ENCODE data around the gene LTN1. TPM values are rescaled to one million over a fixed set of nuclear protein-coding genes. Genes with fewer than 3 reads are reported as not detected.

Gene LTN1
- total RNA-seq, 1 experiment from 2014 or later = 8.7 TPM

GRCh38 chr21:29018540-29018939, 25.9 kb upstream of the LTN1 start:
- Histone ChIP-seq H3K4me3 (replicated peaks in 1 of 2; ENCODE audit: low read depth in 1 of 2, low read length in 2 of 2) (peak overlapping the region; percentile 86 to 91), H3K4me1 (ENCODE audit: control insufficient read depth in 1 of 2, insufficient read depth in 2 of 2, low read length in 2 of 2) (peaks cover 4 to 32% of the 10 kb centered on the region in 2 experiments; a peak in 3 of 4 replicates), H2AFZ (ENCODE audit: low read depth, low read length, poor library complexity, severe bottlenecking) (no peak overlapping the region), H3K9me2 (ENCODE audit: insufficient read depth) (no peaks in the 10 kb centered on the region), H3K79me2 (ENCODE audit: insufficient read depth, low read length) (peaks cover 35% of the 10 kb centered on the region), H3K9me3 (ENCODE audit: control insufficient read depth in 1 of 2, insufficient read depth in 1 of 2, low read depth in 1 of 2, low read length in 2 of 2) (no peaks in the 10 kb centered on the region), H3K4me2 (ENCODE audit: low read length) (peak overlapping the region; percentile 87), H4K20me1 (ENCODE audit: insufficient read depth) (no peaks in the 10 kb centered on the region), H3K36me3 (ENCODE audit: control insufficient read depth in 1 of 2, insufficient read depth in 2 of 2, low read length in 2 of 2) (no peaks in the 10 kb centered on the region), H3K9ac (ENCODE audit: low read length) (peak overlapping the region; percentile 96), H3K27ac (ENCODE audit: low read depth, low read length) (peak overlapping the region; percentile 85), H3K27me3 (ENCODE audit: insufficient read depth, low read length) (no peaks in the 10 kb centered on the region)
- ChIA-PET RAD21 (ENCODE audit: low non-redundant PET in 1 of 2, low total read pairs in 2 of 2, uncharacterized antibody in 2 of 2, unreplicated experiment in 2 of 2) (no interaction called here), CTCF (no interaction called here), POLR2A (interaction anchor here (1.6 to 1.9 kb wide), 3 partner anchors 13 to 26 kb away, joined by 6 to 14 read pairs (median 8); partner anchors contain the start of gene LTN1)
- TSS peak; percentile 66 for BruUV-seq (replicated peaks)
- DNase-seq (ENCODE audit: low read depth, low spot score) (no peak), ATAC-seq (peak; percentile 21)
- intact Hi-C loops (cut with micrococcal nuclease) = no loop called here
- TF ChIP-seq RAD21 (IDR thresholded peaks at IDR 0.05; ENCODE audit: low read depth) (no peak), POLR2A (IDR thresholded peaks at IDR 0.05; ENCODE audit: borderline replicate concordance, extremely low read depth, insufficient read depth, insufficient read length) (peak; percentile 0), MAX (IDR thresholded peaks at IDR 0.05) (no peak)

DNA sequence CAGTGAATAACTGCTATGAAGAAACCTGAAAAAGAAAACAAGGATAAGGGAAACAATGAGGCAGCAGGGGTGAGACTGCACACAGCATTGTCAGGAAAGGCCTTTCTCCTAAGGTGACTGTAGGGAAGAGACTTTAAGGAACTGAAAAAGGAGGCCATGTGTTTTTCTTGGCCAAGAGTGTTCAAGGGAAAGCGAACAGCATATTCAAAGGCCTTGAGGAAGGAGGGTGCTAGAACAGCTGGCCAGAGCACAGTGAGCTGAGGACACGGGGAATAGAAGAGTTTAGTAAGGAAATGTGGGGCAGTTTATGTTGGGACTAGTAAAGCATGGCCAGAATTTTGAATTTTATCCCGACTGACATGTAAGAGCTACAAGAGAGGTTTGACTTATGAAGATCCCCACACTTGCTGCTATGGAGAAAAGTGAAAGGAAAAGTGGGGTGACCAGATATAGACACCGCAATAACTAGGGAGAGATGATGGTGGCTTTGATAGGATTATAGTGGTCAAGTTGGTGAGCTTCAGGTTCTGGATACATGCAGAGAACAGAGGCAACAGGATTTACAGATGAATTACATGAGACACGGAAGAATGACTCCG, 25.1 kb upstream of the LTN1 start:
- H3K79me2 ChIP-seq (ENCODE audit: insufficient read depth, low read length) = peaks cover 38% of the 10 kb centered on the region
- no peaks in the 10 kb centered on the region for H4K20me1 ChIP-seq (ENCODE audit: insufficient read depth)
- no peak overlapping the region for H3K27ac ChIP-seq (ENCODE audit: low read depth, low read length)
- no peaks in the 10 kb centered on the region for H3K9me2 ChIP-seq (ENCODE audit: insufficient read depth)
- H3K27me3 ChIP-seq (ENCODE audit: insufficient read depth, low read length) = no peaks in the 10 kb centered on the region
- H3K4me2 ChIP-seq (ENCODE audit: low read length) = peak overlapping the region; percentile 87
- TF ChIP-seq CEBPB (IDR thresholded peaks at IDR 0.05; ENCODE audit: low read depth) (no peak), POLR2AphosphoS5 (IDR thresholded peaks at IDR 0.05; ENCODE audit: low read depth, low read length) (no peak), EZH2phosphoT487 (IDR thresholded peaks at IDR 0.05; ENCODE audit: borderline replicate concordance) (no peak), ZNF274 (IDR thresholded peaks at IDR 0.05; ENCODE audit: low read depth, low read length) (no peak), SIN3A (IDR thresholded peaks at IDR 0.05; ENCODE audit: low read depth) (no peak), RAD21 (IDR thresholded peaks at IDR 0.05; ENCODE audit: low read depth) (no peak), SP1 (IDR thresholded peaks at IDR 0.05; ENCODE audit: low read depth) (no peak), POLR2A (IDR thresholded peaks at IDR 0.05; ENCODE audit: borderline replicate concordance, extremely low read depth, insufficient read depth, insufficient read length) (no peak), CBX3 (IDR thresholded peaks at IDR 0.05; ENCODE audit: low read depth) (no peak), ELF1 (IDR thresholded peaks at IDR 0.05; ENCODE audit: borderline replicate concordance, low read depth) (no peak), CTCF (IDR thresholded peaks at IDR 0.05 in 2 of 3, conservative IDR thresholded peaks at IDR 0.05 in 1 of 3; ENCODE audit: borderline replicate concordance in 1 of 3, insufficient read depth in 1 of 3, low read depth in 2 of 3, low read length in 2 of 3) (no peak), MAX (IDR thresholded peaks at IDR 0.05) (no peak), SRF (IDR thresholded peaks at IDR 0.05; ENCODE audit: low read depth) (no peak), FOSL1 (IDR thresholded peaks at IDR 0.05; ENCODE audit: low read depth) (no peak), TCF7L2 (IDR thresholded peaks at IDR 0.05; ENCODE audit: borderline replicate concordance, extremely low read depth, insufficient read depth, insufficient read length) (no peak), ZFX (IDR thresholded peaks at IDR 0.05) (no peak), EZH2 (IDR thresholded peaks at IDR 0.05) (no peak), EGR1 (IDR thresholded peaks at IDR 0.05; ENCODE audit: low read depth) (no peak)
- no peak overlapping the region for H2AFZ ChIP-seq (ENCODE audit: low read depth, low read length, poor library complexity, severe bottlenecking)
- intact Hi-C loops (cut with micrococcal nuclease) = no loop called here
- CTCF ChIA-PET = no interaction called here
- no peaks in the 10 kb centered on the region for H3K36me3 ChIP-seq (ENCODE audit: control insufficient read depth in 1 of 2, insufficient read depth in 2 of 2, low read length in 2 of 2)
- RAD21 ChIA-PET (ENCODE audit: low non-redundant PET in 1 of 2, low total read pairs in 2 of 2, uncharacterized antibody in 2 of 2, unreplicated experiment in 2 of 2) = no interaction called here
- POLR2A ChIA-PET = interaction anchor here (1.0 to 1.9 kb wide), 2 partner anchors 12 to 15 kb away, joined by 4 to 8 read pairs; no protein-coding TSS in a partner anchor
- H3K9me3 ChIP-seq (ENCODE audit: control insufficient read depth in 1 of 2, insufficient read depth in 1 of 2, low read depth in 1 of 2, low read length in 2 of 2) = no peaks in the 10 kb centered on the region
- H3K9ac ChIP-seq (ENCODE audit: low read length) = peak overlapping the region; percentile 96
- H3K4me3 ChIP-seq (replicated peaks in 1 of 2; ENCODE audit: low read depth in 1 of 2, low read length in 2 of 2) = peak overlapping the region; percentile 86 to 91
- BruUV-seq (replicated peaks) = no TSS peak
- DNase-seq (ENCODE audit: low read depth, low spot score) = no peak
- H3K4me1 ChIP-seq (ENCODE audit: control insufficient read depth in 1 of 2, insufficient read depth in 2 of 2, low read length in 2 of 2) = peaks cover 4 to 31% of the 10 kb centered on the region in 2 experiments; a peak in 3 of 4 replicates
- no peak for ATAC-seq

Data from HCT116 (cell line).